ENCODE results near the gene ACTL6B. TPM values are rescaled to one million over a fixed set of nuclear protein-coding genes. Genes with fewer than 3 reads are reported as not detected.

Gene ACTL6B
- total and polyA plus RNA-seq, 2 of the 13 experiments (the other 11 are each of a cell fraction or from before 2014, with no cell fraction given) = not detected

DNA sequence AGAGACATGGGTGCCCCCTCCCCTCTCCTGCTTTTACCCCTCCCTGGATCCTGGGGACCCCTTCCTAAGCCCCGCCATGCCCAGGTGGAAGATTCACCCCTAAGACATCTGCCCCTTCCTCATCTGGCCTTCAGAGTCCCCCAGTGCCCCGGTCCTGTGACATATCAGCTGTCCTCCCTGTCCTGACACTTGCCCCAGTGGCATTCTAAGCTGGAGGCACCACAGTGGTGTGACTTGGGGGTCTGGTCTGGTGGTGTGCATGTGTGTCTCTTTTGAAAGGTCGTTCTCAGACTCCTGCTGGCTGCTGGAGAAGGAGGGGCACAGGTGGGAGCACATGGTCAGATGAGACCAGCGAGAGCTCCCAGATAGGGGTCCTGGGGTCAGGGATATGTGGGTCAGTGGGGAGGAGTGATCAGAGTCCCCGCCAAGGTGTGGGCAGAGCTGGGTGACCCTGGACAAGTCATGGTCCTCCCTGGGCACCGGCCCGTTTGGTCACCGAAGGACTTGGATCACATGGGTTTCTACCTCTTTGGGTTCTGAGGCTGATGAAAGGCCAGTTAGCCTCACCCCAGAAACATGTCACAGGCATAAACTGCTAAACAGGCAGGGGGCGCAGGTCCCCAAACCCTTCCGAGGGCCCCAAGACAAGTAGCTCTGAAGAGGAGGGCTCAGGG is 14.3 kb downstream of the ACTL6B start (continued):
- TF ChIP-seq ATF6 (CRISPR knock-in tag; conservative IDR thresholded peaks at IDR 0.05) (no peak), ZNF646 (CRISPR knock-in tag; IDR thresholded peaks at IDR 0.05) (no peak; the same call in 1 of the 2 replicates), ZGPAT (CRISPR knock-in tag; IDR thresholded peaks at IDR 0.05) (0 out of 2 replicates have a peak, but pooled peaks have one; percentile 28), SRSF4 (IDR thresholded peaks at IDR 0.05; ENCODE audit: low read depth, low read length, poor library complexity, severe bottlenecking) (no peak), MED8 (CRISPR knock-in tag; IDR thresholded peaks at IDR 0.05; ENCODE audit: insufficient replicate concordance) (no peak), CBX1 (IDR thresholded peaks at IDR 0.05; ENCODE audit: low read depth) (no peak), GPN1 (CRISPR knock-in tag; IDR thresholded peaks at IDR 0.05; ENCODE audit: borderline replicate concordance) (no peak), MTA1 (CRISPR knock-in tag; IDR thresholded peaks at IDR 0.05; ENCODE audit: borderline replicate concordance) (peak; percentile 20), SRSF1 (optimal IDR thresholded peaks at IDR 0.05; ENCODE audit: low read depth, low read length) (no peak), FOXA3 (CRISPR knock-in tag; IDR thresholded peaks at IDR 0.05) (no peak), ZFP91 (CRISPR knock-in tag; IDR thresholded peaks at IDR 0.05; ENCODE audit: borderline replicate concordance) (peak; percentile 30; the same call in 1 of the 2 replicates), MZF1 (CRISPR knock-in tag; IDR thresholded peaks at IDR 0.05; ENCODE audit: borderline replicate concordance) (no peak), ZNF878 (CRISPR knock-in tag; IDR thresholded peaks at IDR 0.05) (no peak)
